CMK (cell line): Measurements from ENCODE around the gene TXNRD1.
"Not testable (repeated sequence)": the region's sequence is repeated elsewhere in the genome, so short reads cannot be mapped to it uniquely, and the experiment has no call there.

ENCODE experiments used
- DNase-seq: peaks from one replicate; pipeline ENCODE4 v3.0.0-alpha.2; 2010; ENCODE audit warnings: low read depth

The TXNRD1 gene

GRCh38 chr12:104237930-104238329 is 22.4 kb downstream of the TXNRD1 start:
- no peak for DNase-seq

DNA sequence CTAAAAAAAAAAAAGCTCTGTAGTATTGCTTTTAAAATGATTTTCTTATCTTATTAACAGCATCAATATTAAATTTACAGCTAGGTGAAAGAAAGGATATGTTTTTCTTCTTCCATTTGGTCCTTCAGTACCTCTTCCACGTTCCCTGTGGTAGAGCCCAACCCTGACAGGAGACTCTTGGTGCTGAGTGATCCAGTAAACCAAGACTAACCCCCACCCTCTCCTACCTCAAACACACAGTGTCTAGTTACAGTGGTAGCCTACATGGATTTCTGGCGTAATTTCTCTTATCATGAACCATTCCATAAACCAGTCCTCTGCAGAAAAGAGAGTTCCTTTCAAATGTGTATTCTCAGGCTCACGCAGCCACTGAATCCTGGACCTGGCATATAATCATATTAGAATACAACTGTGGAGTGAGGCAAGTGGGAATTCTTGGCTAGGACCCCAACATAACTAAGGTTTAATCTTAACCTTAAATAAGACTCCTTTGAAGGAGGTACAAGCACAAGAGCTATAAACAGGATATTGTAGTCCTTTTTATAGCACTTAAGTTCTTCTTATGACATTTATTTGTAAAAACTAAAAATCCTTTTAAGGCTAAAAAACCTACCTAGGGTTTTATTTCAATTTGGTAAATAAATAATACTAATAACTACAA is 27.1 kb downstream of the TXNRD1 start:
- DNase-seq = no peak

DNA sequence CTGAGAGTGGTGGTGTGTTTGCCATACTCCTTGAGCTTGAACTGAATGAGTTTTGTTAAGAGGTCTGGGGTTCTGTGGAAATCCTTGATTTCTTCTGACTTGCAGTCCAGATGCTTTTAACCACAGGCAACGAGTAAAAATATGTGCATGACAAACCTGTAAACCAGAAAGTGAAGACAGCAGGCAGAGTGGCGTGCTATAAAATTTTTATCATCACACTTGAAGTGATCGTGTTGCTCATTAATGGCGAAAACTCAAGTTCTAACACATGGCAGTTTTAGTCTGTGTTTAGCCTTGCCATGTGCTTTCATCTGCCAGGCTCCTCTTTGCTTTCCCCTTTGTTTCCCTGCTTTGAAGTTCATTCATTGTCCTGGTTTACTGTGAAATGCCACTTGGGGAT is 28.0 kb downstream of the TXNRD1 start:
- no peak for DNase-seq

DNA sequence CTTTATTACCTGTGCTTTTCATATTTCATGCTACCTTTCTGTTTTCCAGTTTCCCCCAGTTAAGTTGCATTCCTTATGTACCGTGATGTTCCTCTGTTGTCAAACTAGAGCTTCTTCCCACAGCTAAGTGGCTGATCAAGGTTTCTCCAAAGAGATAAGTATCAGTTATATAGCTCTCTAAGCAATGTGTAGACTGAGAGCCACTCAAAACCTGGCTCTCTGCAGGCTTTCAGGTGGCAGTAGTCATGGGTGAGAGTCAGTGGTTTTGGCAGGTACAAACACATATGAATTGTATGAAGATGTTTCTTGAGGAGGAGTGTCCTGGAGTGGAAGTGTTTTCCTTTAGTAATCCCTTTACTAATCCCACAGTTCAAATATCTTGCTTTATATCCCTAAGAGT is 28.4 kb downstream of the TXNRD1 start:
- no peak for DNase-seq

DNA sequence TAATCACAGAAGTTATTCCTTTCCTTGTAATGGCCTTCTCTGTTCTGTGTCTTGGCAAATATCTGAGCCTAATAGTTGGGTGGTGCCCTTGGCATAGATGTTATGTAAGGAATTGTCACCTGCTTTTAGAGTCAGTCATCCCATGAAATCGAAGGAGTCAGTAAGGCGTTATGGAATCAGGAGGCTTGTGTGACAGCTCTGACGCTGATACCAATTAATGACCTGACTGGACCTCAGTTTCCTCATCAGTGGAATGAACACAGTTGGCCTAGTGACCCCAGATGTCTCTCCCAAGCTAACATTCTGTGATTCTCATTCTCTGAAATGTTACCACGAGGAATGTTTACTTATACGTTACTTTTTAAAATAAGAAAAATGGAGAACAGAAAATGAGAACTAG is 32.1 kb downstream of the TXNRD1 start:
- no peak for DNase-seq

DNA sequence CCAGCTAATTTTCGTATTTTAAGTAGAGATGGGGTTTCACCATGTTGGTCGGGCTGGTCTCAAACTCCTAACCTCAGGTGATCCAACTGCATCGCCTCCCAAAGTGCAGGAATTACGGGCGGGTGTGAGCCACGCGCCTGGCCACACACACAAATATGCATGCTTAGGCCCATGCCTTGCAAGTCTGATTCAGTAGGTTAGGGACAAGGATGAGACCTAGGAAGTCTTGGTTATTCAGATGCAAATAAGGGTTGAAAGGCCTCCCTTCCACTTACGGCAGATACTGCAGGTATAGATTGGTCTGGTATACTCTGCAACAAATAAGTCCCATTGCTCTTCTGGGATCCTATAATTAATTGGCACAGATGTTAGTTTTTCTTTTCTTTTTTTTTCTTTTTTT is 32.9 kb downstream of the TXNRD1 start:
- DNase-seq = no peak

- no peak for DNase-seq
Observed at GRCh38 chr12:104249017-104249416, 33.4 kb downstream of the TXNRD1 start.

DNA sequence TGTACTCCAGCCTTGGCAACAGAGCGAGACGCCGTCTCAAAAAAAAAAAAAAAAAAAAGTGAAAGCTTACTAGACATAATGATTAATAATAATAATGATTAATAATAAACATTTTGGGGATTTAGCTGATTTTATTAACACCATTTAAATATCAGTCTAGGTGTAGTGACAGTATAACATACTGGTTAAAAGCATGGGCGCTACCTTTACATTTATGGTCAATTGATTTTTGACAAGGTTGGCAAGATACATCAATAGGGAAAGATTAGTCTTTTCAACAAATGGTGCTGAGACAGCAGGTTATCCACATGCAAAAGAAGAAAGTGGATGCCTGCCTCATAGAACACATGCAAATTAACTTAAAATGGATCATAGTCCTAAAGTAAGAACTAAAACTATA is 34.3 kb downstream of the TXNRD1 start:
- DNase-seq = no peak

- no peak for DNase-seq
Observed at GRCh38 chr12:104250366-104251125, 35.0 kb downstream of the TXNRD1 start.

GRCh38 chr12:104257913-104258472 is 42.4 kb downstream of the TXNRD1 start:
- DNase-seq = no peak

DNA sequence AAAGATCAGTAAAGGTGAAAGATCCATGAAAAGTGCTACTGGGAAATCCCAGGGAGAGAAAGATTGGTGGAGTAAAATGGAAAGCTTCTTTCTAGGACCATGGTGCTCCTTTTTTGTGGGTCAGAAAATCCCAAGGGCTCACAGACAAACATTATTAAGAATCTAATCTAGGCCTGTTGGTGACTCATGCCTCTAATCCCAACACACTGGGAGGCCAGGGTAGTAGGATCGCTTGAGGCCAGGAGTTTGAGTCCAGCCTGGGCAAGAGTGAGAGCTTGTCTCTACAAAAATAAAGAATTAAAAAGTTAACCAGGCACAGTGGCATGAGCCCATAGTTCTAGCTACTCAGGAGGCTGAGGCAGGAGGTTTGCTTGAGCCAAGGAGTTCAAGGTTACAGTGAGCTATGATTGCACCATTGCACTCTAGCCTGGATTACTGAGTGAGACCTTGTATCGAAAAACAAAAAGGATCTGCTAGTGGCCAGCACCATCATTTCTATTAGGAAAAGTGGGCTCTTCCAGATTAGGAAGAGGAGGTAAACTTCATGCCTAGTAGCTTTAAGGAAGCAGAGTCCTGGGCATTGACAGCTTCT is 43.0 kb downstream of the TXNRD1 start:
- DNase-seq = no peak

DNA sequence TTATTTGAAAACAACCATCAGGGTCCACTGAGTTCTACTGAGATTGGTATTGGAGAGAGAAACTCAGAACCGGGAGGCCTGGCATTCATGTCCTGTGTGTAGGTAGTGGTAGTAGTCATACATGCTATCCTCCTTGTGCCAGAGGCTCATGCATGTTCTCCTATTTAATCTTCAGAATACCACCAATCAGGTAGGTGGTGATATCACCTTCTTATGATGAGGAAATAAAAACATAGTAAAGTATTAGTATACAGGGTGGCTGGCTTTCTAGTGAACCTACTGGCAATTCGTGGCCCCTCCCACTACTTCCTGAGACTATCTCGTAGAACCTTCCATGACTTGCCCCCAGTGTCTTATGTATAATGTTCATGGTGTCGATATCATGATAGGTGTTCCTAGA is 47.4 kb downstream of the TXNRD1 start:
- DNase-seq = no peak

GRCh38 chr12:104263580-104264358 is 48.2 kb downstream of the TXNRD1 start:
- DNase-seq = no peak

- not testable (repeated sequence) for DNase-seq
Observed at GRCh38 chr12:104265436-104265835, 49.9 kb downstream of the TXNRD1 start.

DNA sequence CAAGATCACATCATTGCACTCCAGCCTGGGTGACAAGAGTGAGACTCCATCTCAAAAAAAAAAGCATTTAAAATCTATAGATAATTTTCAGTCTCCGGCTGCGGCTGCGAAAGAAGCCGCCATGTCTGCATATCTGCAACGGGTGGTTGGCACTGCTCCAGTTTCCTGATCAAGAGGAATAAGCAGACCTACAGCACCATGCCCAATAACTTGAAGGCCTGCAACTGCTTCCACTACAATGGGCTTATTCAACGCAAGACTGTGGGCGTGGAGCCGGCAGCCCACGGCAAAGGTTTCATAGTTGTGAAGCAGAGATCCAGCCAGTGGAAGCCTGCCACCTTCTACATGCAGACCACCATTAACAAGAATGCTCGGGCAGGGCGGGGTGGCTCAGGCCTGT is 57.4 kb downstream of the TXNRD1 start:
- DNase-seq = no peak

GRCh38 chr12:104273503-104273902 is 57.9 kb downstream of the TXNRD1 start:
- DNase-seq = no peak

- no peak for DNase-seq
Observed at GRCh38 chr12:104274811-104275210, 59.2 kb downstream of the TXNRD1 start.

DNA sequence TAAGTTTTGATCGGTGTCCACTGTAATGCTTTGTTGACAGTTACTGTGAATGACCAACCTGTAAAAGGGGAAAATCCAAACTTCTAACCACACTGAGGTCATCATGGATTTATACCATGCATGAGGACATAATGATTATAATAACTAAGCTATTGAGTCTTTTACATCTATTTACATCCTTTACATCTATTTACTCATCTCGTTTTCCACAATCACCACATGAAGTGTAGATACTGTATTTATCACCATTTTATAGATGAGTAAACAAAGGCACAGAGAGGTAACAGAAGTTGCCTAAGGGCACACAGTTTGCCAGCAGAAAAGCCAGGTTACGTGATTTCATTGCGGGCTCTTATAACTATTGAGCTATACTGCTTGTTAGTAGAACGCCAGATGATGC is 60.1 kb downstream of the TXNRD1 start:
- DNase-seq = no peak

DNA sequence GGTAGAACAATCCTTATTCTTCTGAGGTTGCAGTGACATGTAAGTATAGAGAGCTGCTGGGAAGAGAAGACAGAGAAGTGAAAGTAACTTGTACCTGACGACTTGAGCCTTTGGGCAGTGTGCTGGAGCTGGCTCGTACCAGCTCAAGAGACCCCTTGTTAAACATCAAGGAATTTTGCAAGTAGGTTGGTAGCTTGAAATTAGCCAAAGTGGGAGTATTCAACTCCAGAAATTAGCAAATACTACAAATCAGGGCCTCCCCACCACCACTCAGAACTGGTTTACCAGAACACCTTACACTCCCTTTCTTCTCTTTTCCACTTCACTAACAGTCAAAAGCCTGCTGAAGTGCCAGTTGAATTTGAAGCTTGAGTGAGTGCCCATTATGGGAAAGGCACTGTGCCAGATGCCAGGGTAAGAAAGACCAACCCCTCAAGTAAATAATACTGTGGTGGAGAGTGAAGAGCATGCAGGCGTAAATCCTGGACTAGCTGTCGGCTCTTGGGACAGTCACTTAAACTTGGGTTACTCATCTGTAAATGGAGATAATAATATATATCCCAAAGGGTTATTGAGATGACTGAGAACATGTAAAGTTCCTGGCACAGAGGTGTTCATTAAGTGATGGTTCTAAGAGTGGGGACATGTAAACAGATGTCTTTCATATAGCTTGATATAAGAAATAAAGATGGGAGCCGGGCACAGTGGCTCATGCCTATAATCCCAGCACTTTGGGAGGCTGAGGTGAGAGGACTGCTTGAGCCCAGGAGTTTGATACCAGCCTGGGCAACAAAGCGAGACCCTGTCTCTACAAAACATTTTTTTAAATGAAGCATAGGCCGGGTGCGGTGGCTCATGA is 60.9 kb downstream of the TXNRD1 start:
- DNase-seq = no peak

DNA sequence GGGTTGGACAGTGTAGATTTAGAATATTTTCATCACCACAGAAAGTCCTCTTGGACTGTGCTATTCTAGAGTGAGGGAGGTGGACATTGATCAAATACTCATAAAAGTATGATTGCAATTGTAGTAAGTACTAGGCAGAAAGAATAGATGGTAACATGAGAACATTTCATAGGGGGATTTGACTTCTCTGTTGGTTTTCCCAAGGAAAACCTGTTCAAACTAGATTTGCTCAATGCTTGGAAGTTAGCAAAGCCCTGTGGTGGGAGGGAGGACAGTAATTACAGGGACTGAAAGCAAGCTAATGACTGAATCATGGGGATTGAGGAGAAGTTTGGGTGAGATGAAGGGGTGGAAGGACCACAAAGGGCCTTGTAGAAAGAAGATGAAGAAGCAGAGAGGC is 63.6 kb downstream of the TXNRD1 start:
- no peak for DNase-seq

DNA sequence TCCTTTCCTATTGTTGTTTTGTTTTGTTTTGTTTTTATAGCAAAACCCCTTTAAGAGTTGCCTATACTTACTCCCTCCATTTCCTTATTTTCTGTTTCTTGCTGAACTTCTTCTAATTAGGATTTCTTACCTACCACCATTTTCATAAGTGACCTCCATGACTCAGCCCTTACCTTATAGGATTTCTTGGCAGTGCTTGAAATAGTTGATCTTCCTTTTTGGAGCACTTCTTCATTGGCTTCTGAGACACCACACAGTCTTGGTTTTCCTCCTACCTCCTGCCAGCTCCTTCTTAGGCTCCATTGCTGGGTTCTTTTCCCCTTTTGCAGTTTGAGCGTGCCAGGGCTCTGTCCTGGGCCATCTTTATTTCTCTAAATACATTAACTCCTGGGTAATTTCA is 64.5 kb downstream of the TXNRD1 start:
- DNase-seq = no peak
